K562 (cell line): ENCODE measurements around the gene CDH12. TPM values are rescaled to one million over a fixed set of nuclear protein-coding genes. Genes with fewer than 3 reads are reported as not detected.
A peak's percentile ranks its signal among the peaks of the same experiment; 100 is the strongest.

Experiments used
- ATAC-seq: fragments of 200-7000 bp; cut with Tn5 transposase; 3 replicates; pipeline ENCODE4 v1.9.1; 2020; ENCODE audit warnings: moderate library complexity
- BruUV-seq: library from RNA; stranded (reverse); fragments of 400-500 nt; replicated peaks from 2 replicates; lab custom pipeline; 2021; lab: Mats Ljungman, UMichigan
- CTCF ChIA-PET: fragments of 300-600 bp; formaldehyde crosslinking; extraction: SDS; loops from one replicate; lab custom pipeline; 2021; ENCODE audit warnings: low intra/inter-chr PET ratio; lab: Yijun Ruan, JAX
- POLR2A ChIA-PET: fragments of 300-600, 350-650 bp; sonication (Branson Sonifier 250); formaldehyde crosslinking; extraction: SDS; loops from one replicate; lab custom pipeline; 2021; ENCODE audit warnings: antibody characterized with exemption, inconsistent platforms; lab: Yijun Ruan, JAX
- DNase-seq, 4 experiments: peaks; one replicate each; pipeline versions ENCODE4 v3.0.0 to v3.0.0-alpha.2; 2011 to 2018; ENCODE audit warnings: low spot score in 3 of 4, mixed read lengths in 3 of 4; ENCODE audit errors: extremely low read depth in 1 of 4
- FAIRE-seq: peaks from 2 replicates; lab custom pipeline; 2011; peaks lifted over from hg19 to GRCh38; lab: Jason Lieb, UNC
- H2AFZ ChIP-seq: 2 replicates; pipeline ENCODE4 v1.6.0; 2011; ENCODE audit warnings: low read depth, low read length, control low read depth, inconsistent platforms
- H3K27ac ChIP-seq: fragments of 200-600 bp; 3 replicates; pipeline ENCODE4 v1.8.0; 2011; ENCODE audit warnings: low read depth, mild to moderate bottlenecking, control low read depth, inconsistent platforms, low read length, moderate library complexity, mixed read lengths; ENCODE audit errors: extremely low read depth
- H3K27me3 ChIP-seq, 2 experiments: fragments of 300-600 bp in 1 of 2; 2 replicates in 1 of 2; 3 replicates in 1 of 2; pipeline versions ENCODE4 v1.6.0 to v1.8.0; 2011; ENCODE audit warnings: inconsistent platforms in 2 of 2, low read length in 2 of 2, mild to moderate bottlenecking in 1 of 2, mixed read lengths in 1 of 2, moderate library complexity in 1 of 2; ENCODE audit not compliant: control insufficient read depth in 2 of 2, insufficient read depth in 2 of 2
- H3K36me3 ChIP-seq: fragments of 300-600 bp; 3 replicates; pipeline ENCODE4 v1.8.0; 2011; ENCODE audit warnings: mild to moderate bottlenecking, low read length, inconsistent platforms; ENCODE audit not compliant: control insufficient read depth, insufficient read depth
- H3K4me1 ChIP-seq, 2 experiments: fragments of 200-600 bp in 1 of 2; replicated peaks in 1 of 2; 2 replicates in 1 of 2; 3 replicates in 1 of 2; pipeline versions ENCODE4 v1.5.1 to v1.8.0; 2011; ENCODE audit warnings: inconsistent platforms in 2 of 2, low read length in 2 of 2, mild to moderate bottlenecking in 1 of 2, mixed read lengths in 1 of 2, moderate library complexity in 1 of 2; ENCODE audit not compliant: control insufficient read depth in 2 of 2, insufficient read depth in 2 of 2
- H3K4me2 ChIP-seq: 2 replicates; pipeline ENCODE4 v1.6.1; 2011; ENCODE audit warnings: low read length, control low read depth, inconsistent platforms, mixed read lengths; ENCODE audit not compliant: insufficient read depth
- H3K4me3 ChIP-seq: fragments of 200-600 bp; sonication (generic), shearing (Covaris generic); 2 replicates; pipeline ENCODE4 v1.5.1; 2016; ENCODE audit warnings: control low read depth, inconsistent platforms
- H3K79me2 ChIP-seq: fragments of 200-600 bp; 3 replicates; pipeline ENCODE4 v1.8.0; 2011; ENCODE audit warnings: low read length, inconsistent platforms; ENCODE audit not compliant: control insufficient read depth, insufficient read depth
- H3K9ac ChIP-seq, 2 experiments: 2 replicates each; pipeline versions ENCODE4 v1.6.0 to v1.6.1; 2011; ENCODE audit warnings: low read depth in 2 of 2, low read length in 2 of 2, control low read depth in 1 of 2, inconsistent platforms in 1 of 2, mild to moderate bottlenecking in 1 of 2, mixed read lengths in 1 of 2; ENCODE audit not compliant: insufficient read depth in 1 of 2
- H3K9me1 ChIP-seq: one replicate; pipeline ENCODE4 v1.6.0; 2011; ENCODE audit warnings: inconsistent platforms, mild to moderate bottlenecking, low read length, moderate library complexity; ENCODE audit not compliant: control insufficient read depth, insufficient read depth
- H3K9me3 ChIP-seq: replicated peaks from 2 replicates; pipeline ENCODE4 v1.5.1; 2011; ENCODE audit warnings: low read depth, low read length, inconsistent platforms; ENCODE audit not compliant: control insufficient read depth, insufficient read depth
- H4K20me1 ChIP-seq: replicated peaks from 2 replicates; pipeline ENCODE4 v1.6.1; 2011; ENCODE audit warnings: low read length, inconsistent platforms, mixed read lengths; ENCODE audit not compliant: control insufficient read depth, insufficient read depth
- ARID4B ChIP-seq: sonication (generic); formaldehyde crosslinking; IDR thresholded peaks from 2 replicates; pipeline ENCODE4 v1.8.0; 2022; ENCODE audit warnings: mild to moderate bottlenecking, missing genetic modification reagents
- FOXA3 ChIP-seq, 2 experiments: fragments of 450-650 bp in 1 of 2; sonication (generic) in 1 of 2; formaldehyde crosslinking; IDR thresholded peaks in 1 of 2; conservative IDR thresholded peaks in 1 of 2; 2 replicates each; pipeline versions ENCODE4 v1.4.0 to v1.8.0; 2020 to 2022; ENCODE audit warnings: mild to moderate bottlenecking in 2 of 2, missing genetic modification reagents in 1 of 2
- HCFC1 ChIP-seq: IDR thresholded peaks from 2 replicates; pipeline ENCODE4 v1.6.1; 2012; ENCODE audit warnings: low read depth, low read length, improper control_type of control experiment
- RREB1 ChIP-seq: fragments of 250-450 bp; sonication (Bioruptor Pico); IDR thresholded peaks from 2 replicates; pipeline ENCODE4 v1.4.0; 2020
- ZNF436 ChIP-seq: fragments of 250-450, 450-650 bp; sonication (Bioruptor Pico); formaldehyde crosslinking; IDR thresholded peaks from 2 replicates; pipeline ENCODE4 v1.7.0; 2020; ENCODE audit warnings: mild to moderate bottlenecking
- WGBS: fragments of 100-300 bp; shearing (Covaris generic); methylation state at CpG from one replicate; pipeline ENCODE4 v1.1.6; 2016; ENCODE audit warnings: low coverage, mixed read lengths; ENCODE audit not compliant: insufficient coverage; ENCODE audit errors: missing lambda C conversion rate; 5-methylcytosine and 5-hydroxymethylcytosine counted together
- in situ Hi-C: fragments of 300-500 bp; cut with MboI; formaldehyde crosslinking; loops from 4 replicates; pipeline ENCODE4 v1.15.0; 2018; ENCODE audit warnings: inconsistent platforms, mixed read lengths
- intact Hi-C: fragments of 100-400 bp; cut with micrococcal nuclease; formaldehyde crosslinking; loops from 2 replicates; pipeline ENCODE4 v1.14.2; 2022
- polyA plus RNA-seq, 8 experiments: library from polyadenylated mRNA; depleted of rRNA in 4 of 8; stranded (reverse) in 5 of 8; unstranded in 3 of 8; fragments of >200 nt; fragmentation: Nextera tagmentation in 2 of 8; fragmentation: Illumina TruSeq in 1 of 8; extraction: Ambion mirVana in 2 of 8; extraction: Trizol in 1 of 8; gene quantifications; 2 replicates each; pipeline versions ENCODE4 v1.2.1 to v1.2.3, GENCODE V29; 2011 to 2014; ENCODE audit warnings: inconsistent platforms in 1 of 8, missing spikeins in 1 of 8
- total RNA-seq, 7 experiments: library from RNA; depleted of rRNA in 6 of 7; stranded (reverse); fragments of >200 nt in 6 of 7; fragmentation: Illumina TruSeq in 2 of 7; extraction: Trizol in 2 of 7; gene quantifications; 2 replicates each; pipeline versions ENCODE4 v1.2.1 to v1.2.3, GENCODE V29; 2011 to 2021; ENCODE audit warnings: low replicate concordance in 1 of 7

CDH12 gene
- total and polyA plus RNA-seq, 9 of the 15 experiments (the other 6 are each of a cell fraction or from before 2014, with no cell fraction given): 0.03 to 1.7 (median 0.37) TPM

GRCh38 chr5:21834863-21835262 lies 1018.3 kb downstream of the CDH12 start (continued):
- TF ChIP-seq RREB1 (no peak), FOXA3 (CRISPR knock-in tag; conservative IDR thresholded peaks at IDR 0.05 in 1 of 2, IDR thresholded peaks at IDR 0.05 in 1 of 2) (peak; percentile 58 to 92; a peak in 3 of 4 replicates)

GRCh38 chr5:21831145-21831787 lies 1021.9 kb downstream of the CDH12 start:
- H3K9me3 ChIP-seq: 0 out of 2 replicates have a peak, but pooled peaks cover 2% of the 10 kb centered on the region
- no peak overlapping the region for H3K4me2 ChIP-seq
- TF ChIP-seq ARID4B (no peak), HCFC1 (no peak), ZNF436 (no peak)
- POLR2A ChIA-PET: no interaction called here
- DNase-seq (no peak), ATAC-seq (no peak), FAIRE-seq (no peak)
- WGBS: 1% methylated on average over 6 of the region's 6 CpGs
- no peaks in the 10 kb centered on the region for H3K27me3 ChIP-seq
- no peak overlapping the region for H2AFZ ChIP-seq
- H3K9ac ChIP-seq: no peak overlapping the region
- H3K36me3 ChIP-seq: no peaks in the 10 kb centered on the region
- no TSS peak for BruUV-seq
- CTCF ChIA-PET: no interaction called here
- no peaks in the 10 kb centered on the region for H3K79me2 ChIP-seq
- H3K9me1 ChIP-seq: no peaks in the 10 kb centered on the region
- no peak overlapping the region for H3K4me3 ChIP-seq
- no peaks in the 10 kb centered on the region for H3K4me1 ChIP-seq
- in situ Hi-C loops: no loop called here
- no peak overlapping the region for H3K27ac ChIP-seq
- intact Hi-C loops: no loop called here
- H4K20me1 ChIP-seq: no peaks in the 10 kb centered on the region
